Activated CD4-positive, alpha-beta T cell treated with anti-CD3 and anti-CD28 coated beads for 48 hours (primary cell): ENCODE data around the gene SMG7.
A peak's percentile ranks its signal among the peaks of the same experiment; 100 is the strongest.

Experiments
- DNase-seq: peaks from one replicate; pipeline ENCODE4 v3.0.0-alpha.2; 2020

The SMG7 gene

DNA sequence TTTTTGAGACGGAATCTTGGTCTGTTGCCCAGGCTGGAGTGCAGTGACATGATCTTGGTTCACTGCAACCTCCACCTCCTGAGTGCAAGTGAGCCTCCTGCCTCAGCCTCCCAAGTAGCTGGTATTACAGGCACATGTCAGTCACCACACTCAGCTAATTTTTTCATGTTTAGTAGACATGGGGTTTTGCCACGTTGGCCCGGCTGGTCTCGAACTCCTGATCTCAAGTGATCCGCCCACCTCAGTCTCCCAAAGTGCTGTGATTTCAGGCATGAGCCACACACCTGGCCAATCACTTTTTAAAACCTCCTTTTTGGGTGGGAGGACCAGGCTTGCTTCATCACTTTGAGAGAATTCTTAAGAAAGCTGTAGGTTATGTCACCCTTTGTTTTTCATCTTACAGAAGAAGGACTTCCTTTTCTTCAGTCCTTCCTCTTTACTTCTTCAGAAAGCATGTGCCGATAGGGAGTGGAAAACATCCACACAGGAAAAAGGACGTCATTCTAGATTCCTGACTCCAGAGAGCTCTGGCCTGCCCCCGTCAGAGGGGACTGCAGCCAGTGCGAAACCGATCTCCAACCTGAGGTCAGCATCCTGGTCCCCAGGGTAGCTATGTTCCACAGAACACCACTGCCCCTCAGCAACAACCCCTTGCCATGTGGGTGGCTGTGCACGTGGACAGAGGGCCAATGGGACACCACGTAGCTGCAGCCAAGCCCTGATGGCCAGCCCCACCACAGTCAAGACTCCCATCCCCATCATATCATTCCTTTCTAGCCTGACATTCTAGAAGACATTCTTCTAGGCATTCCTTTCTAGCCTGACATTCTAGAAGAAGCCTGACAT lies 96.1 kb downstream of the SMG7 start:
- peak; percentile 45 for DNase-seq

GRCh38 chr1:183569141-183569540 lies 96.8 kb downstream of the SMG7 start:
- peak; percentile 49 for DNase-seq

DNA sequence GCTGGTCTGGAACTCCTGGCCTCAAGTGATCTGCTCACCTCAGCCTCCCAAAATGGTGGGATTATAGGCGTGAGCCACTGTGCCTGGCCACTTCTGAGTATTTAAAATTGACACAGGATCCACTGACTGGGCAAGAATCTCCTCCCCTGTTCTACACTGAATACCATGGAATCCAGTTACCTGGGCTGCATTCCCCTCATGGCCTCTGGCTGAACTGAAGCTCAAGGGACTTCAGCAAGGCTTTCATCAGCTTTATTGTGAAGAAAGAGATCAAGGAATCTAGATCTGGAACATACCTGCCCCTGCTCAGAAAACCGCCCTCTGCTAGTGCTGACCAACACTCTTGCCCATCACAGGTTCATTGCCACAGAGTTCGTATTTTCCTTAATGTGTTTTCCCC lies 97.5 kb downstream of the SMG7 start:
- no peak for DNase-seq

- no peak for DNase-seq
Observed at GRCh38 chr1:183570451-183570850, 98.2 kb downstream of the SMG7 start.

- no peak for DNase-seq
Observed at GRCh38 chr1:183571678-183572268, 99.5 kb downstream of the SMG7 start.

- no peak for DNase-seq
Observed at GRCh38 chr1:183572721-183573120, 100.4 kb downstream of the SMG7 start.

DNA sequence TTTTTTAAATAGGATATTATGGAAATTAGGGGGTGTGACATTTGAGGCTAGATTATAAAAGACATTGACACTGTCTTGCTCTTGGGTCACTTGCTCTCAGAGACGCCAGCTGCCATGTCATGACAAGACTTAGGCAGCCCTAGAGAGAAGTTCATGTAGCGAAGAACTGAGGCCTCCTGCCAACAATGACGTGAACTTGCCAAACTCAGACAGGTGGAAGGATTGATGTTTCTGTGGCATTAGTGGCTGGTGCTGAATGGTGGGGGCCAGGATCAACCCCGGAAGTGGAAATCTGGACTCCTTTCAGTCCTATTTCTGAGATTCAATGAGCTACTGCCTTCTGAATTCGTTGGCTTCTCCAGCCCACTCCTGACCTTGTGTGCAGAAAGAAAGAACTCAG lies 103.3 kb downstream of the SMG7 start:
- DNase-seq, result no peak

- DNase-seq, result no peak
Observed at GRCh38 chr1:183576537-183576936, 104.2 kb downstream of the SMG7 start.

GRCh38 chr1:183577897-183578465 lies 105.7 kb downstream of the SMG7 start:
- DNase-seq, result no peak

DNA sequence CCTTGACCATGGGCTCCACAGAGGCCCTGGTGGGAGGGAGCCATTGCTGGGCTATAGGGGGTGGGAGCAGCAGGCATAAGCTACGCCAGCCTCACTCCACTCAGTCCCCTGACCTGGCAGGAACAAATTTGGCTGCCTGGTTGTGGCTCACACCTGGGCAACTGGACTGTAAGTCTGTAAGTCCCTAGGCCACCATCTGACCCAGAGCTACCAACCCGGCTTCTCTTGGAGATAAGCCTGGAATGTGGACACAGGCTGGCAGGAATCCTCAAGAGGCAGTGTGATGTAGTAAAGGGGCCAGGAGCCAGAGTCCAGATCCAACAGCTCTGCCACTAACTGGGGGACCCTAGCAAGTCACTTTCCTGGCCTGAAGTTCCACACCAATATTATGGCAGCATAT lies 106.6 kb downstream of the SMG7 start:
- no peak for DNase-seq

- no peak for DNase-seq
Observed at GRCh38 chr1:183580281-183580682, 108.0 kb downstream of the SMG7 start.

DNA sequence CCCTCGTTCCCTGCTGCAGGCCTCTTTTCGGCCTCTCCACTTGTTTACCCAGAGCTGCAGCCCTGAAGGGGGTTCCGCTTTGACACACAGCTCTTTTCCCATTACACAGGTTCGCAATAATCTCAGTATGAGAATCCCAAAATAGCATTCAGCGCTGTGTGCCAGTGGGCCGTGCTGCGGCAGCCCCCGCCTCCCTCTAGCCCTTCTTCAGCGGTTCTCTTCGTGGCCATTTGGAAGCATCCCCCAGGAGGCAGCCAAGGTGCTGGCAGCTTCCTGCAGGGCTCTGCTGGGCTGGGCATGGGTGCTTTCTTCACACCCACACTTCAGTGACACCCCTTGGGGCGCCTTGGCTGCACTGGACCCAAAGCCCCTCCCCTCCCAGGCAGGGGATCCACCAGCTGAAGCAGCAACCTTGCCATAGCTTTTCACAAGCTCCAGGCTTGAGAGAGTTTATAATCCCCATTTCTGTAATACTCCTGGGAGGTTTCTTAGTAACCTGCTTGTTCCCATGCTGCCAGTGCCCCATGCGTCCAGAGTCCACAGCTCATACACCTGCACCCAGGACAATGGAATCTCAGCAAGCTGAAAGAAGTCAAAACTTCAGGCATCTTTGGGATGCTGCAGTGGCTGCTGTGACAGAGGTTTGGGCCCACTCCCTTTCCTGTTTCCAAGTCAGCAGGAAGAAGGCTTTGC lies 109.9 kb downstream of the SMG7 start:
- DNase-seq, result no peak

- DNase-seq, result no peak
Observed at GRCh38 chr1:183583466-183583865, 111.2 kb downstream of the SMG7 start.

- DNase-seq, result no peak
Observed at GRCh38 chr1:183584147-183584546, 111.8 kb downstream of the SMG7 start.

DNA sequence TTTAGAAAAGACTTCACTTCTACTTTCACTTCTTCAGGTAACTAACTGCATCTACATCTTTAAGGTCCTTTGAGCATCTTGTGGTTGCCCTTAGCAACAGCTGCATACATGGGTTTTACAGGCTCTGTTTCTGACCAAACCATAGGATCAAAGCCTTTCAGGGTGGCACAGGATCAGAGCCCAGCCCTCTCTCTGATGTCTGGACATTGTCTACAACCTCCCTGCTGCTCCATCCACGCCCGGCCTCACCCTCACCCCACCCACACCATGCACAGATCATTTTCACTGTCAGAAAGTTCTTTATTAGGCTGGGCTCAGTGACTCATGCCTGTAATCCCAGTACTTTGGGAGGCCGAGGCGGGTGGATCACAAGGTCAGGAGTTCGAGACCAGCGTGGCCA lies 112.7 kb downstream of the SMG7 start:
- no peak for DNase-seq

DNA sequence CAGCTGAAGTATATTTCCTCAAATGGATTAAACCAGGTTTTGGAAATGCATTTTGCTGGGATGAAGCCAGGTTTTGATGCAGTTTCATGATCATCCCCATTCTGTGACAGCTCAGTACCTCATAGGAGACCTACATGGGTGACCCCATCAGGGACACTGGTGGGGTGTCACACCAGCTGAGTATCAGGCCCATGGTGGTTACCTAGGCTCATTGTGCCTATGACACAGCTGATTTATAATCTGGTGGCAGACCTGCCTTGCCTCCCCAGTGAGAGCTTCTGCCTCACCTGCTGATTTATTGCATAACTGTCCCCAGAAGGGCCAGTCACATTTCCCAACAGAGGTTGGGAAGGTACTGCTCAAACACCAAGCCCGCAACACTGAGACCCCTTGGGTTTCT lies 114.2 kb downstream of the SMG7 start:
- no peak for DNase-seq

GRCh38 chr1:183586926-183587325 lies 114.6 kb downstream of the SMG7 start:
- DNase-seq, result no peak

GRCh38 chr1:183588827-183589226 lies 116.5 kb downstream of the SMG7 start:
- DNase-seq, result no peak

- no peak for DNase-seq
Observed at GRCh38 chr1:183589384-183589783, 117.1 kb downstream of the SMG7 start.

DNA sequence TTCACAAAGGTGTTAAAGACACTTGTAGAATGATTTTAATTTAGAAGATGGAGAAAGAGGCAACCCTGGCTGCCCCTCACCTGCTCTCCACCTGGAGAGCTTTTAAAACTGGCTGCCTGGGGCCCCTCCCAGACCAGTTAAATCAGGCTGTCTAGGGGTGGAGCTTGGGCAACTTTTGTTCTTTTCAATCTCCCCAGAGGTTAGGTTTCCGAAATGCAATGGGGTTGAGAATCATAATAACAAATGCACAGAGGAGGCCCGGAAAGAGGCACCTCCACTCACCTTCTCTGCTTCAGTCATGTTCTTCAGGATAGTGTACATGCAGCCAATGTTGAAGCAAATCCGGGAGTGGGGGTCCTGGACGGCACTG lies 117.6 kb downstream of the SMG7 start:
- no peak for DNase-seq

DNA sequence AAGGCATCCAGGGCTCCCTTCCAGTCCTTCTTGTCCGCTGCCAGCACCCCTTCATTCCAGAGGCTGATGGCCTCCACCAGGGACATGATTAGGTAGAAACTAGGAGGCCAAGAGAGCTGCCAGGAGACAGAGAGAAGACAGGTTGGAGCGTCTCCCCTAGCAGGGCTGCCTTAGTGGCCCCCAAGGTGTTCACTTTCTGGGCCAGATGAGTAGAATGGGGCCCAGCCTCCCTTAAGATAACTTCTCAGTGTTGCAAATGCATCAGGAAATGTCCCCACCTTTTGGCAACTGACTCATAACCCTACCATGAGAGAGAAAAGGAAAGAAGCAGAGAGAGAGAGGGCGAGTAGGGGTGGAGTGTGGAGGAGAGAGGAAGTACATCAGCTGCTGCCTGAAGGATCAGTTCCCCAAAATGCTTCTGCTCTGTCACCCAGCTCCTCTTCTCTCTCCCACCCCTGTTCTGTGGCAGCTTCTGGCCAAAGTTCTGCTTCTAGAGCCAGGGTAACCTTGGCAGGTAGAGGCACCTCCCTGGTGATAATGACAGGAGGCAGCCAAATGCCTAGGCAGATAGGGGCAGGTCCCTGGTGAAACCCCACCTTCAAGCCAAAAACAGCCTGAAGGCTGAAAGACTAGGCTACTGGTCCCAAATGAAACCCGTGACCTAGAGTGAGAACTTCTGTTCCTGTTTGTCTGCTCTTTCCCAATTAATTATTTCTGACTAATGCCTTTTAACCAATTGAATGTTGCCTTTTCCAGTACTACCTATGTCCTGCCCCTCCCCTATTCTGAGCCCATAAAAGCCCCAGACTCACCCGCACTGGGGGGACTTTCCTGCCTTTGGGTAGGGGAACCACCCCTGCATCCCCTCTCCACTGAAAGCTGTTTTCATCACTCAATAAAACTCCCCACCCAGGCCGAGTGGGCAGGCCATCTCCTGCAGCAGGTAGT lies 118.2 kb downstream of the SMG7 start, which contains the start of gene NCF2:
TSS of gene NCF2 (minus strand) at position 216 of the 948 bp plus-strand sequence. CDS start at position 86, 130 bp downstream.
- DNase-seq, result peak; percentile 59

GRCh38 chr1:183592733-183593132 lies 120.4 kb downstream of the SMG7 start:
- DNase-seq, result no peak
